ENCODE results near the gene SLFNL1.

The SLFNL1 gene

DNA sequence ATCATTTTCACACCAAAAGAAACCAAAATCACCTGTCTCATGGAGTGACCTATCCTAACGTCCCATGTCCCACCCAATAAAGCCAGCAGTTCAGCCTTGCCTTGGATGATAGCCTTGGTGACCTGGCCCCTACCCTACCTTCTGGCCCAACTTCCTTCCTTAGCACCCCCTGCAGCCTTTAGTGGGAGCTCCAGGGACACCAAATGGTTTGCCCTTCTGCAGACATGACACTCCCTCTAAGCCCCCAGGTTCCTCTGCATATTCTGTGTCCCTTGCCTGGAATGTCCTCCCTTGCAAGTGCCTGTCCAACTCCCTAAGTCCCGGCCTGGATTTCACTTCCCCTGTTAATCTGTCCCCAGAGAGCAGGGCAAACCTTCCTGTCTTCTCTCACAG, 2.2 kb downstream of the SLFNL1 start:
- ATAC-seq: no peak

DNA sequence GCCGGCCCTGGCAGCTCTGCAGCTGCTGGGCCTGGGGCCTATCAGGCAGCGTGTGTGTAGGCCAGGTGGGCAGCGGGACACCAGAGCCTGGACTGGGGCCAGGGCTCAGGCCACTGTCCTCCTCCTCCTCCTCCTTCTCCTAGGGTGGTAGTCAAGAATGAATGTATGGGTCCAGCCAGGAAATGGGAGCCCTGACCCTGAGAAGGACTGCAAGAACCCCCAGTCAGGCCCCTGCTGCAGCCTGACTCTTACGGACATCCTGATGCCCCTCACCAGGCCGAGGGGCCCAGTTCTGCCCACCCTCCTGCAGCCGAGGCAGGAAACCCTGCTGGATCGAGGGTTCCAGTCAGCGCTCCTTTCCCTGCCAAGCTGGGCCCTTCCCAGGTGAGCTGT, 3.5 kb downstream of the SLFNL1 start:
- no peak for ATAC-seq

DNA sequence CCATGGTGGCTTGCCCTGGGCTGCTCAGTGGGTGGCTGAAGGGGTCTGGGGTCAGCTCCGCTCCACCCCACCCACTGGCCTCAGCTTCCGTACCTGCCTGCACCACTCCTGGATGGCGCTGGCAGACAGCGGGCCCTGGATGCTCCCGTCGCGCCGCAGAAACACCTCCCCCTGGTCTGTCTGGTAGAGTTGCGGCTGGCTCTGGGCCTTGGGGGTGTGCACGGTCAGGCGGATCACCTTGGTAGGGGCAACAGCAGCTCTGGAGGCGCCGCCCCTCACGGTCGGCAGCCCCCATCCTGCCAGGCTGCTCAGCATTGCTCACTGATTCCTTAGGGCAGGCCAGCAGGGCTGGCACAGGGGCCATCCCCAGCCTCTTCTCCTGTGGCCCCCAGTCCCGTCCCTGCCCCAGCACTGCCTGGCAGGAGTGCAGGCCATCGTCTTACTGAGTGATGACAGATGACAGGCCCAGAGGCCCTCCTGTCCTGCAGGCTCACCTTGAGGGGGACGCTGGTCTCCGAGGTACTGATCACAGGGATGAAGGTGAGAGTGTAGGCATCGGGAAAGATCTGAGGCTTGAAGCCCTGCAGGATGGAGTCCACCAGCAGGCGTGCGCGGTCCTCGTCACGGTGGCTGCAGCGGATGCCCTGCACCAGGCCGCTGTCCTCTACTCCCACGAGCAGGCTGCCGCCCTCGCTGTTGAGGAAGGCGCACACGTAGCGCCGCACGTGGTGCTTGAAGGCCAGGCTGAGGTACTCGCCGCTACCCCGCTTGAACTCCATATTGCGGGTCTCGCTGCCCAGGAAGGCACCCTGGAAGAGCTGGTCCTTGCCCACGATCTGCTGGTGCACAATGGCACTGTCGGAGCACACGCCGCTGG, 4.1 kb downstream of the SLFNL1 start:
- no peak for ATAC-seq

DNA sequence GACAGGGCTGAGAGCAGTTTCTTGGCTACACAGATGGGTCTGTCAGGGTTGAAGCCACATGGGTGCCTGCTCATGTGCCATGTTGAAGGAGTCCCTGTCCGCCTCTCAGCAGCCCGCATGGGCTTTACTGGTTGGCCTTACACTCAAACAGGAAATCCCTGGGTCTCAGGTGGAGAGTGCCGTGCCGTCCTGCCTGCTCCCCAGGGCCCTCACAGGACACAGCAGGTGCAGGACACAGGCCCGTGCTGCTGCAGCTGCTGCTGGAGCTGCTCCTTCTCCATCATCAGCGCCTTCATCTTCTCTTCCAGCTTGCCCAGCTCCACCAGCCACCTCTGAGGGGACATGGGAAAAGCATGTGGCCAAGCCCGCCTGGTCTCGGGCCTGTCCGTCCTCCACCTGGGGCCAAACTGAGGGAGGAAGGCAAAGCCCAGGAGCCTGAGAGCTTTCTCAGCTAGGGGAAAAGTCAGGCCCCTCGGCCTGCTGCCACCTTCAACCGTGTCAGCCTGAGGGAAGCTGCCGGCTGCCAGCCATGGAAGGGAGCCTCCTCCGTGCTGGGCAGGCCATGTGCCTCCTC, 5.5 kb downstream of the SLFNL1 start:
- no peak for ATAC-seq

DNA sequence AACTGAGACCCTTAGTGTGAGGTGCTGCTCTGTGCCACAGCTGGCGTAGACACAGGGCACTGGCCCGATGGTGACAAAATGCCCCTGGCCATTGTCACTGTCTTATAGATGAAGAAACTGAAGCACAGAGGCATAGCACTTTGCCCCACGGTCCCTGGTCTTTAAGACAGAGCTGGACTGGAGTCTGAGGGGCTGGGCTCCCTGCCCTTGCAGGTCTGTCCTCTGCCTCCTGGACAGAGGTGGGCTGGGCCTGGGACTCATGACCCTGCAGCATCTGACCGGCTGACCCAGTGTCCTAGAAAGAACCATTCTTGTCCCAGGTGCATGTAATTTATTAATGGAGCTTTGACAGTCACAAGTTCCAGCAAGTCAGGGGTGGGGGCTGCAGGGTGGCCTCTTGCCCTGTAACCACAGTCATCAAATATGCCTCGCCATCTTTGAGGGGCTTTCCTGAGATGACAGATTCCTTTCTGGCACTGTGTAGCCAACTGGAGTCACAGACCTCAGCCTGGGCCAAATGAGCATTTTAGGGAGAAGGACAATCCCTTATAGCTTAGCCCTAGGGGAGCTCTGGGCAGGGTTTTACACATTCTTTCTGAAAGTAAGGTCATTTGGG, 6.1 kb downstream of the SLFNL1 start:
- ATAC-seq: no peak

DNA sequence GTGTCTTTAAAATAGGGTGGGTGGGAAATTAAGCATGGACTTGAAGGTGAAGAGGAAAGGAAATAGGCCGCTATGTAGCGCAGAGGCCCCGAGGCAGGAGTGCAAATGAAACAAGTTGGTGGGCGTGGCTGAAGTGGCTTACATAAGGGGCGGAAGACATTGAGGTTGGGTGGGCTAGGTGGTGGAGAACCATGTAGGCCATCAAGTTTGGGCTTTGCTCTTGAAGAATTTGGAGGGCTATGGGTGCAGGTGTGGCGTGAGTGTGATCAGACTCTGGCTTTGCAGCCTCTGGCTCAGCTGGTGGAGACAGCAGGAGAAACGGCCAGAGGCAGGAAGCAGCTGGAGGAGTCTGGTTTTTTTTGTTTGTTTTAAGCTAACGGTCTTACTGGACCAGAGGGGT, 6.7 kb downstream of the SLFNL1 start:
- ATAC-seq: no peak

DNA sequence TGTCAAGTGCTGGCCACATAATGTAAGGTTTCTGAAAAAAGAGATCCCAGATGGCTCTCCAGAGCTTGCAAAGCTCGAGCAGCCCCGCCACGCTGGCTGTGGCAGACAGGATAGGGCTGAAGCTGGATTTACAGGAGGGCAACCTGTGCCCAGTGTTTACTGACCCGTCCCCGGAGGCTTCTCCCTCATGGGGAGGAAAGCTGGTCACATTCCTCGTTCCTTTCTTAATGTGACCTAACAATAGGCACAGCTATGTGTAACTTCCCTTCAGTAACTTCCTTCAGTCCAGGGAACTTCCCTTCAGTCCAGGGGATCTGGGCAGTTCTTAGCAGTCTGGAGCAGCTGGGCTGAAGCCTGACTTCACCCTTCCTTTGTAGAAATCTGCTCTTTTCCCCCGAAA, 7.7 kb downstream of the SLFNL1 start:
- no peak for ATAC-seq

DNA sequence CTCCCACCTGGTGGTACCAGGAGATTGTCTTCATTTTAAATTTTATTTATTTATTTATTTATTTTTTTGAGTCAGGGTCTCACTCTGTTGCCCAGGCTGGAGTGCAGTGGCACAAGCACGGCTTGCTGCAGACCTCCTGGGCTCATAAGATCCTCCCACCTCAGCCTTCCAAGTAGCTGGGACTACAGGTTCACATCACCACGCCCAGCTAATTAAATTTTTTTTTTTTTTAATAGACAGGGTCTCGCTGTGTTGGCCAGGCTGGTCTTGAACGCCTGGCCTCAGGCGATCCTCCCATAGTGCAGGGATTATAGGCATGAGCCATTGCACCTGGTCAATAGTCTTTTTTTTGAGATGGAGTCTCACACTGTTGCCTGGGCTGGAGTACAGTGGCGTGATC, 8.5 kb downstream of the SLFNL1 start:
- ATAC-seq: no peak

DNA sequence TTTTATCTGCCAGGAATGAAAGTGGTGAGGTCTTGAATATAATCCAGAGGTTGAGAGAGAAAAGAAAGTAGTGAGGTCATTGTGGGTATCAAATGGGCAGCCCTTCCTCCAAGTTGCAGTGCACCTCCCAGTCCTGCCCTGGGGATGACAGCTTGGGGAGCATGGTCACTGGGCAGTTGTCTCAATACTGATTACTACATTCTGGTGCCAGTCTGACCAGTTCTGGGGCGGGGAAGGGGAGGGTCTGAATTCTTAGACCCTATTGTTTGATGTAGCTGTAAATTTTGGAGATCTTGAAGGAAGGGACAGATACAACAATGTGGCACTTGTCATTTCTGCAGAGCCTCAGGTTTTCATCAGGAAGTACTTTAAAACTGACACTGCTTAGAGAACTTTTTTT, 11.2 kb downstream of the SLFNL1 start:
- no peak for ATAC-seq

DNA sequence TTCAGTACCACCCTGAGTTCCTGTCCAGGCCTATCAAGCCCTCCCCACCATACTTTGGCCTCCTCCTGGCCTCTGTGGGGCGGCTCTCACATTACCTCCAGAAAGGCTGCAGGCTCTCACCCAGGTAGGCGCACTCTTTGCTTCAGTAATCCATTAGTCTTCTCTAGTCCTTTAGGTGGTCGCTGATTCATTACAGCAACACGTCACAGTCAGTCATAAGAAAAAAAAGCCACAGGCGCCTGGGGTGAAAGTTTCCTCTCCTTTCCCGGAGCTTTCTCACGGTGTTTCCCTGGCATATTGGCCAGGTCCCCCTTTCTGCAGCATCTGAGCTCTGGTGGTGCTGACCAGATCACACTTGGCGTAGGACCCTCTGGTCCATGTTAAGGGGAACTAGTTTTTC, 12.1 kb downstream of the SLFNL1 start:
- no peak for ATAC-seq

DNA sequence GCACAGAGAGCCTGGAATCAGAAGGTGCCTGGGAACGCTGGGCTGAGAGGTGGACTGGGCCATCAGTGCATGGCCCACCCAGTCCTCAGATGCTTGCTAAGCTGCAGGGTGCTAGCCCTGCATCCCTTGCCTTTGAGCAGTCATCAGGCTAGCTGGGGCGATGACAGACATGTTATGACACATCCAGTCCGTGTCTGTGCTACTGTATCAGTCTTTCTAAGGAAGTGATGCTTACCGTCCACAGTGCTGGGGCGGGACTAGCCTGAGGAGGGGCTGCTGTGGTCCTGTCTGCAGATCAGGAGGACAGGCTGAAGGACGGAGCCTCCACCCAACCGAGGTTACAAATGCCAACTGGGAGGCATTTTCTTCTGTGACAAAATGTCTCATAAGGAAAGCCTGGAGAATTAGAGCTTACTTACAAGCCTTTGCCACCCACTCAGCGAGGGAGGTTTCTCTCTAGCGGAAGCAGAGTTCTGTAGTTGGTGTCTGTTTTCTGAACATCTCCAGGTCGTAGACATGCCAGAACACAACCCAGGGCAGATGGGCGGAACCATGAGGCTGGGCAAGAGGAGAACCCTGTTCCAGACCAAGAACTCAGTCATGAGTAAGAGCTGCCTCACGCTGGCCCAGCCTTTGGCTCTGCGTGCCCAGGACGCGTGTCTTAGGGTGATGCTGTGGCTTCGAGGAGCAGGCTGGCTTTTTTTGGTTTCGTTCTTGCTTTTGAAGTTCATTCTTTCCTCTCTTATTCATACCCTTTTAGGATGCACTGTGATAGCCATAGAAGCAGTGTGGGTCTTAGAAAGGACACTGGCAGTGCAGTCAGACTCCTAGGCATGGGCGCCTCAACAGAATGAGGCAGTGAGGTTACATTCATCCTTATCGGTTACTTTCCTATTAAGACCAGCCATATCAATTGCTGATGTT, 14.3 kb downstream of the SLFNL1 start:
- no peak for ATAC-seq

DNA sequence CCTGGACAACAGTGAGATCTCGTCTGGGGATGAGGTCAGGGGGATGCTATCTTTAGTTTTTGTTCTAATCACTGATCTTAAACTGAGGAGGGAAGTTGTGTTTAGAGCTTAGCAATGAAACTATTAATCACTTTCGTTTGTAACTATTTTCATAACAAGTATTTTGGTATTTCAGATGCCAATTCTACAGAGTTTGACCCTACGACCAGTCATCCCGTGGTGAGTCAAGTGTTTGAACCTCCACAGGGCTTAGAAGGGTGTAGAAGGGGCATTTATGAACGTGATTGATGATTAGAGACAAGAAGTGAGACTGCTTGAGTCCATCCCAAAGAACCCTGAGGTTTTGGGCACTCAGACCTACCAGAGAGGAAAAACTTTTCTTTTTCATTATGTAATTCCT, 15.6 kb downstream of the SLFNL1 start:
- no peak for ATAC-seq

DNA sequence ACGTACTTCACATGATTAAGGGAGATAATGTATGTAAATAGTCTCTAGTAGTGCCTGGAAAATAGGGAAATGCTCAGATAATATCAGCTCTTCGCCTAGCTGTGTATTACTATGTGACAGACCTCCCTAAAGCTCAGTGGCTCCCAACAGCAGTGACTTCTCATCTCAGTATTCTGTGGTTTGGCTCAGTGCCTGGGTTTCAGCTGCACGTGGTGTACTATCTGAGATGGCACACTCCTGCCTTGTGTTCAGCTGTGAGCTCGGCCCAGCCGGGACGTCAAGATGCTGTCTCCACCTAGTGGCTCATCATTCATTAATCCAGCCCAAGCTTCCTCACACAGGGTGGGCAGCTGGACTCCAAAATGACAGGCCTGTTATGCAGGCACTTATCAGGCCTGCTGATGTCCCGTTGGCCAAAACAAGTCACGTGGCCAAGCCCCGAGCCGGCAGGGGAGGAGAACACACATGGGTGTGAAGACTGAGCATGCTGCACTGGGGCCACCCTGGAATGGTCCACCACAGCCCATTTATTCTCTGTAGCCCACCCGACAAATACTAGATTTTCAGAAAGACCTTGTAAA, 17.8 kb downstream of the SLFNL1 start:
- ATAC-seq: peak; percentile 100

DNA sequence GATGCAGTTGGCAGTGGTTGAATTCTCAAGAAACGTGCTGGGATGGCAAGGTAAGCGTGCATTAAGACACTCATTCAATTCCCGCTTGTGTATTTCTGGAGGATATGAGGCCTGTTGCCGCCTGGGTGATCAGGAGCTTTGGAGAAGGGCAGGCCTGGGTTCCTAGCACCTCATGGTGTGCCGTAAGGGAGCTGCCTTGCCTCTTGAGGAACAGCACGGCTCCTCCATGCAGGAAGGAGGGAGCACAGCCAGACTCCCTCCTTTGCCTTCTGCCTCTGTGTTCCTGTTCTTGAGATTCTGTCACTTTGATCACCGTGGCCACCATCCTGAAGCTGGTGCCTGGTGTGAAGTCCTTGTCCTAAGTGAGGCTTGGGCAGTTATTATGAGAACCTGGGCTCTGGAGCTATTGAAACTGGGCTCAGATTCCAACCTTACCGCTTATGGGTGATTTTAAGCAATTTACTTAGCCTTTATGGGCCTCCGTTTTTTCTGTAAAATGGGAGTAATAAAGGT, 18.3 kb downstream of the SLFNL1 start:
- no peak for ATAC-seq

DNA sequence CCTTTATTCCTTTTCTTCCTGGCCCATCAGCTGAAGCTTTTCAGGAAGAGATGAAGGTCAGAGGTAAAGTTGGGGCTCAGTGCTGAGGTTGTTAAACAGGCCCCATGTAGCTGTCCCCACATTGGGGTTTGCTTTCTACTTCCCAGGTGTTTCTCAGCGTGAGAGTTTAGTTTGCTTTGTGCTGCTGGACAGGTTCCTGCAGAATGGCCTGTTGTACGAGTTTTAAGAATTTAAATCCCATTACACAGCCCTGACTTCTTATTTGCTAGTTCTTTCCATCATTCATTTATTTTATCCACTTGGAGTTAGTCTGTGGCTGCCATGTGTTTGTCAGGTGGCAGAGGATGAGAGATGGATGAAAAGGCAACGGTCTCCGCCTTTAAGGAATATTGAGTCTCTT, 22.9 kb downstream of the SLFNL1 start:
- ATAC-seq: no peak

DNA sequence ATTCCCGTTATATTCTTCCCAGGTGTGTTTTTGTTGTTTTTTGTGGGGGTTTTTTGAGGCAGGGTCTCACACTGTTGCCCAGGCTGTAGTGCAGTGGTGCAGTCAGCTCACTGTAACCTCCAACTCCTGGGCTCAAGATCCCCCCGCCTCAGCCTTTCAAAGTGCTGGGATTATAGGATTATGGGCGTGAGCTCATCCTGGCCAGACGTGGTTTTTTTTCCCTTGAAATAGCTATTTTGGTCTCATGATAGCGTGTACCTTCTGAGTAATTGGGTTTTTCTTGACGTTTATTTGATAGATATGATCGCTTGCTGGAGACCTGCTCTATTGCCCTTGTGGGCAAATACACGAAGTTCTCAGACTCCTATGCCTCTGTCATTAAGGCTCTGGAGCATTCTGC, 24.4 kb downstream of the SLFNL1 start:
- no peak for ATAC-seq

DNA sequence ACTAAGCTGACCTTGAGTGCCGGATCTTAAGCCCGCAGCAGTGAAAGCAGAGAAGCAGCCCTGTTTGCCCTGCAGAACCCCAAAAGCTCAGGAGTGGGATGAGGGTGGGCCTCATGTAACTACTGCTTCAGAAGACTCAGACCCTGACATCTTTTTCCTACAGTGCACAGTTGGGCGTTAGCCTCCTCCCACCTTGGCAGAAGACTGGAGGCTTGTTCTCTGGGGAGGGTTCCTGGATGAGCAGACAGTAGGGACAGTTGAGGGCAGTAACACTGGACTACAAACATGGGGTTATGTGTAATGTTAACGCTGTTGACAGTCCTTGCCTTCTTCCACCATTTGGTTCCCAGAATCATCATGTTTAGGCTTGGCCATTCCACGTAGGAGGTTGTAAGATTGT, 32.5 kb downstream of the SLFNL1 start:
- ATAC-seq: no peak

DNA sequence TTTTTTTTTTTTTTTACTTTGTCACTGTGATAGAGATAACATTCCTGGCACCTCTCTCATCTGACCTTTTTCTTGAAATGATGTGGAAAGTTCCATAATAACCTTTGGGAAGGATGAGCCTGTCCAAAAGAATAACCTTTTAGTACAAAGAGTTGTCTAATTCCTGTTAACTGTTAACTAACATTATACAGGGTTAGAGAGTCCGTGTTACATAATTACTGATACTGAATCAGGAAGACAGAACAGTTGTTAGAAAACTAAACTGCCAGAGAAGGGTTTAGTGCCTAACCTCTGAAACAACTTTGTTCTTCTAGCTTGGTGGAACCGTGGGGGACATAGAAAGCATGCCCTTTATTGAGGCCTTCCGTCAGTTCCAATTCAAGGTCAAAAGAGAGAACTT, 33.2 kb downstream of the SLFNL1 start:
- ATAC-seq: no peak

DNA sequence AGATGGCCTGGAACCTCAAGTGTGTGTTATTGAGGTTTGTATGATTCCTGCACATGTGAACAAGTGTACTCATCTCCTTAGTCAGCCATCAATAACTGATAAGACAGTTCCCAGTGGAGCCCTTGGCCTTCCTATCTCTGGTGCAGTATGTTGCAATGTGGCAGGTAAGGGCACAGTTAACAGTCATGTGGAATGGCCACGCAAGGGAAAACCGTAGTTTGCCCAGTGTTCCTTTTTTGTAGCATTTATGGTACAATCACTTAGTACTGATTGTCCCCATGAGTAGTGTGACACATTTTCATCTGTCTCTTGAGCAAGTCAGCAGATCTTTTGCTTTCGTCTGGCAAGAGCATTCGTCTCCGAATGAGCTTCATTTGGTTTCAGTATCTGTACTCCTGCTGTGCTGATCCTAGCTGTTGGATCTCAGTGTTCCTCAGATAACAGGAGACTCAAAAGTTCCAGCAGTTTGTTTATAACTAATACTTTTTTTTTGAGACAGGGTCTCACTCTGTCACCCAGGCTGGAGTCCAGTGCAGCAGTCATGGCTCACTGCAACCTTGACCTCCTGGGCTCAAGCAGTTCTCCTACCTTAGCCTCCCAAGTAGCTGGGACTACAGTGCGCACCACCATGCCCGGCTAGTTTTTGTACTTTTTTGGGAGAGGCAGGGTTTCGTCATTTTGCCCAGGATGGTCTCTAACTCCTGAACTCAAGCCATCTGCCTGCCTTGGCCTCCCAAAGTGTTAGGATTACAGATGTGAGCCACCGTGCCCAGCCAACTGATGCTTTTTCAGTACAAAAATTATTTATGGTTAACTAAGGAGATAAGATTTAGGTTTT, 33.9 kb downstream of the SLFNL1 start:
- no peak for ATAC-seq

DNA sequence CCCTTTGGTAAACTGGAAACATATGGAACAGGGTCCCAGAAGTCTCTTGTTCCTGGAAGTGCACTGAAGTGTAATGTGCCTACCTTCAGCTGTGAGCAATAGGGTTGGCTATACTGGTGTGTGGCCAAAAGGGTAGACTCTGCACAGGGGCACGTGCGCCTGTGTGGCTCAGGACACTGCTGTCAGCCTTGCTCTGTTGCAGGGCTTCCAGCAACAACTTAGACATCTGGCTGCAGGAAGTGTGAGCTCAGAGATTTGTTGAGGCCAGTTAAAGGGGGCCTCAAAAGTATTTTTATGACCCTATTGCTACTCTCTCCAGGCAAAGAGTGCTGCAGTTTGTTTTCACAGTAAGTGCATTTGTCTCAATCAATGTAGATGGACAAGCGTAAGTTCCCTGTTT, 34.6 kb downstream of the SLFNL1 start:
- no peak for ATAC-seq

DNA sequence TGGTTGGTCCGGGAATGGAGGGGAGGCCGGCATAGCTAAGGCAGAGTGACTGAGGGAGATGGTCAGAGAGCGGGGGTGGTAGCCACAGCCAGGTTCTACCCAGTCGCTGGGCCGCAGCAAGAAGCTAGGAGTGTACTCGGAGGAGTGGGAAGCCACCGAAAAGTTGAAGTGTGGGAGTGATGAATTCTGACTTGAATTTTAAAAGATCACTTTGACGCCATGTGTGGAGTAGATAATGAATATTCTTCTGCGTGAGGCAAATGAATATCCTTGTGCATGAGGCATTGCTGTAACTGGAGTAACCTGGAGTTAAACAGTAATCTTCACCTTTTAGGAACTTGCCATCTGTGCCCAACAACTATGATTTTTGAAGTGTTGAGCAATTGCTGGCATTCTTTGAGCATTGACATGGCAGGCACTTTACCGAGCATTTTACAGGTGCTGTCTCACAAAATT, 35.2 kb downstream of the SLFNL1 start:
- ATAC-seq: no peak

DNA sequence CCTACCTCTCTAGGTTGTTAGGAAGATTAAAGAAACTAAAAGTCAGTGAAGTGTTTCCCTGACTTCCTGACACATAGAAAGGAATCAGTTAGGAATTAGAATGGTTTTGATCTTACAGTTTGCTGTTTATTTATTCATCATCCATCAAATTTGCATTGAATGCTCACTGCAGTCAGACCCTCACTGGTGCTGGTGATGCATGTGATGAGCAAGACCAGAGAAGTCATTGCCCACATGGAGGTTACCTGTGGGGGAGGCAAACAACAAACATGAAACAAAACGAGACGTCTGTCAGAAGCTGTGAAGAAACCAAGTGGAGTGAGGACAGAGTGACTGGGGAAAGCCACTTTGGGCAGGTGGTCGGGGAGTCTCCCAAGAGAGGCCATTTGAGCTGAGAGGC, 35.6 kb downstream of the SLFNL1 start:
- no peak for ATAC-seq
